Suprapubic skin (tissue), 4 donors: ENCODE results near the gene CGAS.

ENCODE experiments used
- CTCF ChIP-seq, 2 donors: fragments of 200-600 bp in 1 of 2; fragments of 450-650 bp in 1 of 2; sonication (generic) in 1 of 2; IDR thresholded peaks; one replicate each; pipeline ENCODE4 v1.5.1; 2016 to 2019; ENCODE audit warnings: antibody characterized with exemption in 2 of 2, mild to moderate bottlenecking in 1 of 2, moderate library complexity in 1 of 2
- POLR2A ChIP-seq, 2 donors: fragments of 450-650 bp; IDR thresholded peaks; one replicate each; pipeline ENCODE4 v1.6.1; 2017; ENCODE audit warnings: antibody characterized with exemption in 2 of 2, mild to moderate bottlenecking in 2 of 2, moderate library complexity in 2 of 2
- POLR2AphosphoS5 ChIP-seq, 3 donors: sonication (generic); formaldehyde crosslinking; IDR thresholded peaks; one replicate each; pipeline ENCODE4 v1.6.1; 2017; ENCODE audit warnings: antibody characterized with exemption in 3 of 3

GRCh38 chr6:73461537-73462350, 9.6 kb upstream of the CGAS start, which contains the start of gene MTO1:
- TF ChIP-seq CTCF (IDR thresholded peaks at IDR 0.05) (no peak), POLR2A (IDR thresholded peaks at IDR 0.05) (no peak), POLR2AphosphoS5 (IDR thresholded peaks at IDR 0.05) (peak in 2 of 3 donors; percentile 85 to 94)
